ENCODE data around the gene DNAJC5G.
A peak's percentile ranks its signal among the peaks of the same experiment; 100 is the strongest.
"Not testable (repeated sequence)": the region's sequence is repeated elsewhere in the genome, so short reads cannot be mapped to it uniquely, and the experiment has no call there.

The DNAJC5G gene

GRCh38 chr2:27255187-27255586 is 20.0 kb upstream of the DNAJC5G start:
- no peak for DNase-seq

DNA sequence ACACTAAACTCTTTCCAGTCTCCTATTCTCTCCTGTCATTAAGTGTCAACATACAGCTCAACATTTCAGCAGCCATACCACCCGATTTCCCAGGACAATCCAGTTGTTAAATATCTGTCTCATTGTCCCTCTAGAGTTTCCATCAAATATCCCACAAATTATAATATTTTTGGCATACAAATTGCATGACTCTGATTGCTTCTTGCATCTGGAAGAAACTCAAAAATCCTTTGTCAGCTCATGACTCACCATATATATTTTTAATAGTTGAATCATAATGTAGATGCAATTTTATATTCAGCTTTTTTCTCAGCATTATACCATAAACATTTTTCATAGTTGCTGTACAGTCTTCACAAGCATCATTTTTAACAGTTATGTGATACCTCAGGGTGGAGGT is 19.6 kb upstream of the DNAJC5G start:
- DNase-seq: no peak

DNA sequence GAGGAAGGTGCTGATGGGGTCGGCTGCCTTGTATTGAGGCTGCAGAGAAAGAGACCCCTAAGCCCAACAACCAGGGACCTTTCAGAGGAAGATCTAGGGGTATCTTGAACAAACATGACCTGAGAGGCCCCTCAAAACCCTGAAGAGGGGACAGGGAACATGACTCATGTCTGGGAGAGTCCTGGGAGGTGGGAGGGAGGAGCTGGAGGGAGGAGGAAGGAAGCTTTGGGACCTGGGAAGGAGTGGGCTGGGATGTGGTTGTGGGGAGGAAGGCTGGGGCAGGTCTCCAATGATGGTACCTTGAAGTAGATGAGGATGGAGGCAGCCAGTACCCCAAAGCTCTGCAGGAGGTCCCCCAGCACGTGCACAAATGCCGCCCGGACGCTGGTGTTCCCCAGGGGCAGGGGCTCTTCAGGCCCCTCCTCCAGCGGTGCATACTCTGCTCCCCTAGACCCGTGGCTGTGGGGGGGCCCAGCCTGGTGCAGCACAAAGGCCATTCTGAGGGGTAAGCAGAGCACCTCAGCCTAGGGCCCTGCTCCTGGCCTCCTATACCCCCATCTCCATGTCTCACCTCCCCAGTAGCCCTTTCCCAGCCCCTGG is 18.3 kb upstream of the DNAJC5G start:
- no peak for DNase-seq

DNA sequence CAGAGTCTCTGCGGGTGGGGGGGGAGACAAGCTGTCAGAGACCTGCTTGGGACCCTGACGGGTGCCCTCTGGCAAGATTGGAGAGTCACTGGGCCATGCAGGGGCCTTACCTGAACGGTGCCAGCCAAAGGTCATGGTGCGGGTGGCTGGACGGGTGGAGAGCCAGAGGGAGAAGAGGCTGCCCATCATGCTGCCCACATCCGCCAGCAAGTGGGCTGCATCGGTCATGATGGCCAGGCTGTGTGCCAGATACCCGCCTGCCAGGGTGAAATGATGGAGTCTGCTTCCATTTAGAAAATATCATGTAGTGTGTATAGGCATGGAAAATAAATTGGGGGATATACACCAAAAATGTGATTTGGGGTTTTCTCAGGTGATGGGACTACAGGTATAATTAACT is 17.2 kb upstream of the DNAJC5G start:
- no peak for DNase-seq

- DNase-seq: no peak
Measured at GRCh38 chr2:27261241-27261925, 13.8 kb upstream of the DNAJC5G start.

DNA sequence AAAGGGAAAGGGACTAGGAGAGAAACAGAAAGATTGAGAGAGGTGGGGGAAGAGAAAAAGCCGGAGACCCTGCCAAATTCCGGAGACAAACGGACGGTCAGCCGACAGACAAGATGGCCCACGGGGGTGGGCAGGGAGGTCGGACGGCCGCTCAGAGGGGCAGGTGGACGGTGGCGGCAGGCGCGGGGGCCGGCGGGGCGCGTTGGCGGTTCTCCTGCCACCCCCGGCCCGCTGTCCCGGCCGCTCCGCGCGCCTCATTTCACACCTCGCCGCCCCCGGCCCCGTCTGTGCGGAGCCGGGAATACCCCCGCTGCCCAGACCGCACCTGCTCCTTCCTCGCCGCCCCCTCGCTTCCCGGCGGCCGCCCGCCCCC is 13.3 kb upstream of the DNAJC5G start:
- DNase-seq: no peak

DNA sequence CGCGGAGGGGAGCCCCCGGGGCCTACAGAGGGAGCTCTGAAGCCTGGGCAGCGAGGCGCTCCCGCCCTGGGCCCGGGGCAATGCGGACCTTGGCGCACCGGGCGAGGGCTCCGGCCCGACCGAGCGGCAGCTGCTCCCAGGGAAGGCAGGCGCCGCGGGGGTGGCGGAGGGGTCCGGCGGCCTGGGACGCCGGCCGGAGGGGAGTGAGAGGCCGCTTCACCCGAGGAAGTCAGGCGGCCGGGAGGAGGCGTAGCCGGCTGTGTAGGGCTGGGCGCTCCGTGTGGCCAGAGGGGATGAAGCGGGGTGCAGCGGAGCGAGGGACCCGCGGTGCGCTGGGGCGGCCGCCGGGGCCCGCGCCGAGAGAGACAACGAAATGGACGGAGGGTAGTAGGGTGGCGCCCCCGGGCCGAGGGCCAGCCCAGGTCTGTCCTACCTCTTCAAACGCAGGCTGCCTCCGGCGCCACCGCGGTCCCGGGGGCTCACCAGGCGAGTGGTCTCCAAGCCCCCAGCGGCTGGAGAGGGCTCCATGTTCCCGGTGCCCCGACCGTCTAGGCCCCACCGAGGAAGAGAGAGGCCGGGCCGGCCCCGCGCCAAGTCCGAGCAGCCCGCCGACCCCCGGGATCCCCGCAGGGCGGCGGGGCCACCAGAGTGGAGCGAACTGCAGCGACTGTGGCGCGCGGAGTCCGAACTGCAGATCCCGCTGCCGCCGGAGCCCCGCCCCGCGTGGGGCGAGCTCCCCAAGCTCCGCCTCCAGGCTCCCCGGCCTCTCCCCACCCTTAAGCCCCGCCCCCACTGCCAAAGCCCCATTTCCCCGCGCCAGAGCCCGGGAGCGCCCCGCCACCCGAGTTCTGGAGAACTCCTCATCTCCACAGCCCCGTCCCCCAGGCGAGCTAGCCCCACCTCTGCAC is 12.6 kb upstream of the DNAJC5G start, which contains the start of gene SLC30A3:
SLC30A3 (minus strand) TSS at position 669 of the 908 bp plus-strand sequence; CDS start at position 528, 141 bp downstream.
- DNase-seq: no peak

DNA sequence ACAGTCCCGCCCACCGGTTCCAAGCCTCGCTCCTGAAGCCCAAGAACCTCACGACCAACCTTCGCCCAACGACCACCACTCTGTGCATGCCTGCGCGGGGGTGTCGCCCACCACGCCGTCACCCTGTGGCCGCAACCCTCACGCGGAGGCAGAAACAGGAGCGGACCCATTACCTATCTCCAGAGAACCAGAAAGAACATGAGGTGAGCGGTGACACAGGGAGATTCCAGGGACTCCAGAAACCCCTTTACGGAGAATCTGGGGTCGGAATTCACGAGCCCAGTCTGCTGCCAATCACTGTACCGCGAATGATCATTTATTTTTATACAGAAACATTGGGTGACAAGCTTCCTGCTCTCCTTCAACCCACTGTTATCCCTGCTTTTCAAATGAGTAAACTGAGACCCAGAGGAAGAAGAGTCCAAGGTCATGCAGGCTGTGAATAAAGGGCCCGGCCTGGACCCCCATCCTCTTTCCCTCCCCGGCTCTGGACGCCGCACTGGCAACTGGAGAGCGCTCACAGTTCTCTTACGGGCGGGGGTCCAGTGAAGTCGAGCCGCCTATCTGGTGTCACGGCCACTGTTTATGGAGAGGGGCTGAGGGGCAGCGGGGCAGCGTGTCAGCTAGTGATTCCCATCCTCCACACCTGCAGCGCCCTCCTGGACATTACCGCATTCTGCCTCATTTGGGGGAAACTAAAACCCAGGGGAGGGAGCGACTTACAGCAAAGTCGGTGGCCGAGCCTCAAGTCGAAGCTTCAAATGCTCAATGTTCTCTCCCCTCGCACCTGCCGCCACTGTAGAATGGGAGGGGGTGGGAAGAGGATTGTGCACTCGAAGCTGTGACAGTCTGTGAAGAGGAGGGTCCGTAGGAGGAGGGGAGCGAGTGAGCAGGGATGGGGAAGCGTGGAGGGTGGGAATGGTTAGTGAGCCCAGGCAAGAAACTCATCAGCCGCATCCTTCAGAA is 11.7 kb upstream of the DNAJC5G start:
- no peak for DNase-seq

DNA sequence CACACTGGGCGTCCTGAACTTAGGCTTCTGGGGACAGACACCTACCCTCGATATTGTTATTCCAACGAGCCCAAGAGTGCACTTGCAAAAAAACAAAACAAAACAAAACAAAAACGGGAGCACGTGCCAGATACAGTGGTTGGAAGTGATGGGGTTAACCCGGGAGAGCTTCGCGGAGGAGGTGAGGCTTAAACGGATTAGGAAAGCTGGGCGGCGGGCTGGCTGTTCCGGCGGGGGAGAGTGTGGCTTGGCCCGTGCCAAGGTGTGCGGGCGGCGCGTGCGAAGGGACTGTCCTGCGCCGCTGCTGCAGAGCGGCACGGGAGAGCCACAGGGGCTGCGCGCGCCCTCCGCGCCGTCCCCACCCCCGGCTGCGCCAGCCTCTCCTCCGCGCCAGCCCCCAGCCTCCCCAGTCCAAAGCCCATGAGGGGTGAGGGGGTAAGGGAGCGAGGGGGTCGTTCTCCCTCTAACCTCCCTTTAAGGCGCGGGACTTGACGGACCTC is 10.9 kb upstream of the DNAJC5G start:
- DNase-seq: no peak

GRCh38 chr2:27264753-27265535 is 10.3 kb upstream of the DNAJC5G start:
- DNase-seq: peak; percentile 30 to 70

DNA sequence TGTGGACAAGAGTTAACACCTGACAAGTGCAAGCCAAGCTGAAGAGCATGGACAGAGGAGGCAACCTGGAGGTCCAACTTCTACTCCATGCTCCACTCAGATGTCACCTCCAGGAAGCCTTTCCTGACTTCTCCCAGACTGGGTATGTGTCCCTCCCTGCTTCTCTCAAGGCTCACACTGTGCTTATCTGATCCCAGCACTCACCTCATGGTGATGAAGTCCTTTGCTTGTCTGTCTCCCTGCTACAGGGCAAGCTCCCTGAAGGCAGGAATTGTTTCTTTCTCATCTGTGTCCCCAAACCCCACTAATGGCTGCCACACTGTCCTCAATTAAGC is 9.7 kb upstream of the DNAJC5G start:
- DNase-seq: no peak

DNA sequence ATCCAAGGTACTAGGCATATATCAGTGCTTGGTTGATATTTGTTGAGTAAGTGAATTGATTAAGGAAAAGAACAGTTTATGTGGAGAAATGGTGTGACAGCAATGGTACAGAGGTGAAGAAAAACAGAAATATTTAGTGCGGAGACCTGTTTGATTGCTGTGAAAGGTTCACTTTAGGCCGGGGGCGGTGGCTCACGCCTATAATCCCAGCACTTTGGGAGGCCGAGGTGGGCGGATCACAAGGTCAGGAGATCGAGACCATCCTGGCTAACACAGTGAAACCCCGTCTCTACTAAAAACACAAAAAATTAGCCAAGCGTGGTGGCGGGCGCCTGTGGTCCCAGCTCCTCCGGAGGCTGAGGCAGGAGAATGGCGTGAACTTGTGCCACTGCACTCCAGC is 6.9 kb upstream of the DNAJC5G start:
- DNase-seq: not testable (repeated sequence)

DNA sequence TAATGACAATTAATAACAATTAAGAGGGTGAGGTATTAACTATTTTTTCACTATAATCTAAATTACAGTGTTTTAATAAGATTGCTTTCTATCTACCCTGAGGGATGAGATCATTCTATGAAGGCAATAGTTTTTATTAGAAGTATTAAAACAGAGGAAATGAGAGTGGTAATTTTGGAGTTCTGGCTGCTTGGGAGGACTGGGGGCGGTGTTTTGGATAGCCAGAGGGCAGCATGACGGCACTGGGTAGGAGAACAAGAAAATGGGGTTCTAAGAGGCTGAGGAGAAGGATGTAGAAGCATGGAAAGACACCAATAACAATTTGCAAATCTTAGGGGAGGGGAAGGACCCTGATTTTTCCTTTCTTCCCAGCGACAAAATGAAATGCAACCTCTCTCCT is 5.1 kb upstream of the DNAJC5G start:
- no peak for DNase-seq

GRCh38 chr2:27270670-27271069 is 4.6 kb upstream of the DNAJC5G start:
- DNase-seq: no peak

DNA sequence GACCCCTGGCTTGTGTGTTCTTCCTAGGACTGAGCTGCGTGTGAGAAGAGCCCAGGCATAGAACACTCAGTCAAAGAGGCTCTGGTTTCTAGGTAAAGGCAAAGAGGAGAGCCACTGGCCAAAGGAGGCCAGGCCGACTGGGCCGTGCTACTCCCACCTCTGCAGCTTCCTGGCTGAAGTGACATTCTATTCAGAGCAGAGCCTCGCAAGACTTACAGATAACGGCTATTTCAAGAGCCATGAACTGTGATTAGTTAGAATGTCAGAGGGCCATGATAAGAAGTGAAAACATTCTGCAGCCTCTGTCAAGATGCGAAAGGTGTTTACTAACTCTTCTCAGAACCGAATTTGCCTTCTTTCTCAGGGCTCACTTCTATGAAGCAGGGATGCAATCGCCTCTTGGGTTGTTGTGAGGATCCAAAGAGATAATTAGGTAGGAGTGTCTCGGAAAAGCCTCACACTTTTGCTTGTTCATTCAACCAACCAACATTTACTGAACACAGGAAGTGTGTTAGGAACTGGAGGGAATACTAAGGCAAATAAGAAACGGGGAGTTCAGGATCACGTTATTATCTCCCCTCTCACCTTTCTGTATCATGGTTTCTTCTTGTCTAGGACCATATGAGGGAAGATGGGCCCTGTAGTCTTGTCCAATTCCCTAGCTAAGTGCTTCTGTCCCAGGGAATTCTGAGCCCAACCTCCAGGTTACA is 3.4 kb upstream of the DNAJC5G start:
- no peak for DNase-seq

GRCh38 chr2:27272537-27273522 is 2.4 kb upstream of the DNAJC5G start:
- not testable (repeated sequence) for DNase-seq

GRCh38 chr2:27278010-27278409 is 2.8 kb downstream of the DNAJC5G start:
- no peak for DNase-seq

DNA sequence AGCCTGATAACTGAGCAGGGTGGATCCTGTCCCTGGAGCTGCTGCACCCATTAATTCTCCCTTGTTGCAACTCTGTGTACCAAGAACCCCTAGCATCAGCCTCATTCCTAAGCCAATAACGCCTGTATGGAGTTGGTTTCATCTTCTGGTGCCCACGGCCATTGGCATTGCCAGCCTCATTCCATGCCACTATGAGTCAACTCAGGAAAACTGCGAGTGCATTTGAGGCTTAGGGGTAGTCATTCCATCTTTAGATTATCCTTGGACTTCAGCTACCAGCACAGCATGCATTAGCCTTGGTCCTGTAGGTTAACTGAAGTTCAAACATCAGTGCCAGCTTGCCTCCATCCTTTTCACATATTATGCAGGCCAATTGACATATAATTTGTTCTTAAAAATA is 5.6 kb downstream of the DNAJC5G start:
- no peak for DNase-seq

DNA sequence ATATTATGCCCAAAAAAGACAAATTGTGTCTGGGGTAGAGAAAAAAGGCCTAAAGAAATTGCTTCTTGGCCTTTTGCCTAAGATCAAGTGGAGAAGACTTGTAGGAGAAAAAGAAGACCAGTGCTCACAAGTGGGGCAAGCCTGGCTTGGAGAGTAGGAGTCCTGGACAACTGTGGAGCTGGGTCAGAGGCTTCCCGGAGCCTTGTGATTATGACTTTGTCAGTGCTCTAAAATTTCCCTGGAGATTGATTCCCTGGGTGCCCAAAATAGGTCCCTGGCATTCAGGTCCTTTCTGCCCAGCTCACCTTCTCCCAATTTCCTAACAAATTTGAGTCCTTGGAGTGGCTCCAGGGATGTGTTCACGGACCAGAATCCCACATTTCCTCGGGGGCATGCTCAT is 6.2 kb downstream of the DNAJC5G start:
- DNase-seq: no peak

Data from NCI-H187 (cell line).